ENCODE data around the gene MAP3K2. TPM values are rescaled to one million over a fixed set of nuclear protein-coding genes. Genes with fewer than 3 reads are reported as not detected.
A peak's percentile ranks its signal among the peaks of the same experiment; 100 is the strongest.

MAP3K2 gene
- 10 to 100 TPM; 29.3 to 31.2 TPM for total RNA-seq
- long read RNA-seq, partial matches to known transcripts, result 1 of 4 reads
- long read RNA-seq, other reads (novel, unspliced or antisense), result 3 of 4 reads

- ATAC-seq (peak; percentile 94 to 96), DNase-seq (peak; percentile 94)
- intact Hi-C loops (cut with DNase I), result no loop called here
These were observed at the start of gene MAP3K2 for GRCh38 chr2:127387655-127388422. MAP3K2 (minus strand) TSS chr2:127387975; CDS start chr2:127343129, 44,846 bp downstream.

- ATAC-seq (no peak), DNase-seq (no peak)
- intact Hi-C loops (cut with DNase I), result no loop called here
These were observed 49.3 kb upstream of the MAP3K2 start for GRCh38 chr2:127437056-127437455.

GRCh38 chr2:127434515-127434914, 46.7 kb upstream of the MAP3K2 start:
- DNase-seq (no peak), ATAC-seq (no peak)
- intact Hi-C loops (cut with DNase I), result no loop called here

GRCh38 chr2:127431408-127432023, 43.7 kb upstream of the MAP3K2 start:
- ATAC-seq, result no peak
- intact Hi-C loops (cut with DNase I), result no loop called here
- no peak for DNase-seq

GRCh38 chr2:127429844-127430425, 42.2 kb upstream of the MAP3K2 start:
- ATAC-seq (no peak), DNase-seq (no peak)
- intact Hi-C loops (cut with DNase I), result no loop called here

GRCh38 chr2:127429291-127429690, 41.5 kb upstream of the MAP3K2 start:
- DNase-seq (no peak), ATAC-seq (no peak)
- intact Hi-C loops (cut with DNase I), result no loop called here

GRCh38 chr2:127428815-127429109, 41.0 kb upstream of the MAP3K2 start:
- intact Hi-C loops (cut with DNase I), result no loop called here
- ATAC-seq (no peak), DNase-seq (no peak)

- DNase-seq, result no peak
- ATAC-seq, result no peak
- intact Hi-C loops (cut with DNase I), result no loop called here
These were observed 40.5 kb upstream of the MAP3K2 start for GRCh38 chr2:127428057-127428814.

- intact Hi-C loops (cut with DNase I), result no loop called here
- DNase-seq (no peak), ATAC-seq (no peak)
These were observed 39.7 kb upstream of the MAP3K2 start for GRCh38 chr2:127427376-127428056.

GRCh38 chr2:127426501-127427354, 39.0 kb upstream of the MAP3K2 start:
- ATAC-seq (no peak), DNase-seq (no peak)
- intact Hi-C loops (cut with DNase I), result no loop called here

GRCh38 chr2:127425540-127426490, 38.0 kb upstream of the MAP3K2 start:
- no peak for ATAC-seq
- intact Hi-C loops (cut with DNase I), result no loop called here
- no peak for DNase-seq

GRCh38 chr2:127424598-127425520, 37.1 kb upstream of the MAP3K2 start:
- ATAC-seq, result no peak
- no peak for DNase-seq
- intact Hi-C loops (cut with DNase I), result no loop called here

- DNase-seq (no peak), ATAC-seq (no peak)
- intact Hi-C loops (cut with DNase I), result no loop called here
These were observed 36.1 kb upstream of the MAP3K2 start for GRCh38 chr2:127423880-127424279.

- intact Hi-C loops (cut with DNase I), result no loop called here
These were observed 35.7 kb upstream of the MAP3K2 start for GRCh38 chr2:127423478-127423843.

GRCh38 chr2:127422559-127423477, 35.0 kb upstream of the MAP3K2 start:
- ATAC-seq (peak; percentile 43 to 48), DNase-seq (no peak)
- intact Hi-C loops (cut with DNase I), result no loop called here

More at GRCh38 chr2:127423478-127423843, 35.7 kb upstream of the MAP3K2 start:
- ATAC-seq (peak in 1 of 2 donors; percentile 30), DNase-seq (no peak)

Measured in left cardiac atrium (tissue), 4 donors.